ENCODE measurements around the gene PPP1CC. TPM values are rescaled to one million over a fixed set of nuclear protein-coding genes. Genes with fewer than 3 reads are reported as not detected.
"Not testable (repeated sequence)": the region's sequence is repeated elsewhere in the genome, so short reads cannot be mapped to it uniquely, and the experiment has no call there.

Gene PPP1CC
- total RNA-seq, 1 donor from 2014 or later = 113 TPM

GRCh38 chr12:110754101-110754793 lies 11.6 kb upstream of the PPP1CC start:
- no peak for DNase-seq

DNA sequence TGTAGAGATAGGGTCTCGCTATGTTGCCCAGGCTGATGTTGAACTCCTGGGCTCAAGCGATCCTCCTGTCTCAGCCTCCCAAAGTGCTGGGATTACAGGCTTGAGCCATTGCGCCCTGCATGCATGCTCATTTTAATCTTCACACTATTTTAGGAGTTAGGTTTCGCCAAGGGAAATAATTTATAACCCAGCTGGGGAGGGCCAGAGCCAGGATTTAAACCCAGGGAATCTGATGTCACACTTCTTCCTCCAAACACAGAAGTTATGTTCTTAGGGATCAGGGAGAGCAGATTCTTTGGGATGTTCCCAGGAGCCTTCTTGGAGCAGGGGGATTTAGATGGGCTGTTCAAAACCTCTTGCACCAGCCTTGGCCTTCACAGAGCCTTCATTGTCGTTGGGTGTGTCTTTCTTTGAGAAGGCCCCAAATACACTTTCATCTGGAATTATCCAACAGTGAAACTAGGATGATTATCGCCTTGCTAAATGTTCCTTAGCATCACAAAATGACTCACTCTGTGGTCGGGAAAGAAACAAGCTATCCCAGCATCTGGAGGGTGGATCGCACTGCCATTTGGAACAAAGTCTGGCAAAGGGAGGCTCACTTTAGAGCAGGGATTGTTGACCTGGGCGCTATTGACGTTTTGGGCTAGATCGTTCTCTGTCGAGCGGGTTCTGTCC lies 8.2 kb upstream of the PPP1CC start:
- no peak for DNase-seq

DNA sequence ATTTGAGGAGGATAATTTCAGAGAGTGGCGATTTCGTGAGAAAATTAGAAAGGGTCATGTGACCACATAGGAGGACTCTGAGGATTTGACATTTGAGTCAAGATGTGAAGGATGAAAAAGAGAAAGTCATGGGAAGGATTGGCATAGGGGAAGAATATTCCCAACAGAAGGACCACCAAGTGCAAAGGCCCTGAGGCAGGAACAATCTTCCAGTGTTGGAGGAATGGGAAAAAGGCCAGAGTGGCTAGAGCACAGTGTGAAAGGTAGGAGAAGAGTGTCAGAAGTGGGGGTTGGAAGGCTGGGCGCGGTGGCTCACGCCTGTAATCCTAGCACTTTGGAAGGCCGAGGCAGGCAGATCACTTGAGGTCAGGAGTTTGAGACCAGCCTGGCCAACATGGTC lies 3.9 kb upstream of the PPP1CC start:
- no peak for DNase-seq

DNA sequence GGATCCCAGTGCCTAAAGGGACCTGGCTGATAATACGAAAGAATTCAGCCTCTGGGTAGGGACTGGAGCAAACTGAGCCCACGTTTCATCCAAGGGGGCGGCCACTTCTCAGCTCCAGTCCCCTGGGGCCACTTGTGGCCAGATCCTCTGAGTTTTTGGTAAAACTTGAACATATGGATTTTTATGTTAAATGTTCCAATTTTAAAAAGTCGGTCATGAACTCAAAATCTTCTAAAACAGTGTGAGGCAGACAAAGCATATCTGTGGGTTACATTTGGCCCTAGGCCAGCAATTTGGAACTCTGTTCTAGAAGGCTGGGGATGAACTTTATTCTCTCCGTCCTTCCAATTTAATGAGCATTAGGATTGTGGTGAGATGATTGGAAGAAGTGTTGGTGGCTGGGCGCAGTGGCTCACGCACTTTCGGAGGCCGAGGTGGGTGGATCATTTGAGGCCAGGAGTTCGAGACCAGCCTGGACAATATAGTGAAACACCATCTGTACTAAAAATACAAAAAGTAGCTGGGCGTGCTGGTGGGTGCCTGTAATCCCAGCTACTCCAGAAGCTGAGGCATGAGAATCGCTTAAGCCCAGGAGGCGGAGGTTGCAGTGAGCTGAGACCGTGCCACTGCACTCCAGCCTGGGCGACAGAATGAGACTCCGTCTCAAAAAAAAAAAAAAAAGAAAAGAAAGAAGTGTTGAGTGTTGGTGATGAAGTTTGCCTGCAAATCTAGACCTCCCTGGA lies 3.0 kb upstream of the PPP1CC start:
- DNase-seq = no peak

- no peak for DNase-seq
These were observed 2.0 kb upstream of the PPP1CC start for GRCh38 chr12:110744601-110745264.

GRCh38 chr12:110744151-110744571 lies 1.5 kb upstream of the PPP1CC start:
- DNase-seq = peak; percentile 47

DNA sequence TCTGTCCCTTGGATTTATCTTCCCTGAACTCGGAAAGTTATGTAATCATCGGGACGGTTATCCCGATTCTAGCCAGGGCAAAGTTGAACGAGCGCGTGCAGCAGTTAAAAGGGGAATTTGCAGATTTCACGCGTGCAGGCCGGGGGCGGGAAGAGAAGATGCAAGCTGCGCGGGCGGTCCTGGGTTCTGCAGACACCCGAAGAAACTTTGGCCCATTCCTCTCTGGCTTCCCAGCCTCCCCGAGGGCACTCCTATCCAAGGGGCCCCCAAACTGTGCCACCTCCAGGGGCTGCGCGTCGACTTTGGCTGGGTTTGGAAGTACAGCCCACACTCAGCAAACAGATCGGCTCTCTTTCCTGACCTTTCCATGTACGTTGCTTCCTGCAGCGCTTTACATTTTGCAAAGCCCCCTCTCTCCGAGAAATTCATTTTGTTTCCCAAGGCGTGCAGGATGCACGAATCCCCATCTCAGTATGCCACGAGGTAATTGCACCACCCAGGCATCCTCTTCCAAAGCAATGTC lies 941 bp upstream of the PPP1CC start:
- DNase-seq = peak; percentile 48

DNA sequence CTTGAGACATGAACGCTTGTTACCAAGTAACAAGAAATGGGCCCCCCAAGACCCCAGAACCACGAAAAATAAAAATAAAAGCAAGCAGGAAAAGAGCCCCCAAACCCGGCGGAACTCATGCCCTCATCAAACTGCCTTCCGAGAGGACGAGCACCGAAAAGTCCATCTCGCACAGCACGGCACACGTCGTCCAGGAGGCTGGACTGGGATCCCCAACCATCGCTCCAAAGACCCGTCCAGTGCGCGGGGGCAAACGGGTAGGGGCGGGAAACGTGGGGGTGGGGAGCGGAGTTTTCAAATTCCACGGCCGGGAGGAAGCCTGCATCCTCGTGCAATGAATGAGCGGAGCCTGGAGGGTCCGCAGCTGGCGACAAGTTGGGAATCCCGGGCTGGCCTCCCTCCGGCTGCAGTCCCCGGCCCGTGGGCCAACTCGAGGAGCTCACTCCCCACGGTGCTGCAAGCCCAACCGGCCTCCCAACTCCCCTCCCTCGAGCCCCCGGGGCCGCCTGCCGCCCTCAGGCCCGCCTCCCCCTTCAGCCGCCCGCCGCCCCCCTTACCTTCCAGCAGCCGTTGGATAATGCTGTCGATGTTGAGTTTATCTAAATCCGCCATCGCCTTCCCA lies 484 bp downstream of the PPP1CC start:
- peak; percentile 39 for DNase-seq

DNA sequence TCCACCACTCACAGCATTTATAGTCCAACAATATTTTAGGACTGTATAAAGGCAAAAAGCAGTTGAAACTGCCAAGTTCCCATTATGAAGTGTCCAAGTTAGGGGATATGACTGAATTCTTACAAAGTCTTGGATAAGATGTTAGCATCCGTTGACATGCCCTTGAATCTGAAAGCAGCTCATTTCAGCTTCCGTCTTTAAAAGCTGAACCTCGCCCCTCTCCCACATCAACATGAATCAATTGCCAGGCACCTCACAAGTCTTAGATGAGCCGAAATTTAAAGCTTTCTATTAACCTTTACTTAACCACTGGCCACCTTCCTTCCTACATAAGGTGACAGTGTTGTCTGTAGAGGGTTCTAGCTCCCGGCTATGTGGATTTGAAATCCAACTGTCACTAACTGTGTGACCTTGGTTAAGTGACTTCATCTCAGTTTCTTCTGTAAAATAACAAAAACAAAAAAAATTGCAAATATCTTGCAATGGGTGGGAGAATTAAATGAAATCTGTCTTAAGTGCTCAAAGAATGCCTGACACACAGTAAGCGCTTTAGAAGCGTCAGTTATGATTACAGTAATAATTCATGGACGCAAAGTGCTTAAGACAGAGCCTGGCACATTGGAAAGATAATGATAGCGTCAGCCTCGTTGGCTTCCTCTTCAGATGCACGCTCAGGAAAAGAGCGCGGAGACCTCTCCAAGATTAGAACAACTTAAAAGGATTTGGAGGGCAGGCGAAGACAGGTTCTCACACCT lies 1.2 kb downstream of the PPP1CC start:
- DNase-seq = peak; percentile 63

DNA sequence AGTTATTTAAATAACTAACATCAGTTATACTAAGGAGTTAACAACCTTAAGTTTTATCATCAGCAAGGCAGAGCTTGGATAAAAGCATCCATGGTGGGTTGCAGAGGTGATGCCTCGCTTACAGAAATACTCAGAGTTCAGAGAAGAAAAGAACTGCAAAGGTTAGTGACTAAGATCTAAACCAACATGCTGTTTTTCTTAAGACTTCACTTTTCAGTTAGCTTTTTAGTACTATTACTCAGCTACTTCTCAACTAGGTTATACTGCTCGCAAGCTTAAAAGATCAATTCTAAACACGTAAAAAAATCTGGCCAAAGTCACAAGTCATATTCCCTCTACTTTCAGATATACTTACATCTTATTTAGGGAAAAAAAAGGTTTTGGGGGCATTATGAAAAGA lies 2.8 kb downstream of the PPP1CC start:
- no peak for DNase-seq

DNA sequence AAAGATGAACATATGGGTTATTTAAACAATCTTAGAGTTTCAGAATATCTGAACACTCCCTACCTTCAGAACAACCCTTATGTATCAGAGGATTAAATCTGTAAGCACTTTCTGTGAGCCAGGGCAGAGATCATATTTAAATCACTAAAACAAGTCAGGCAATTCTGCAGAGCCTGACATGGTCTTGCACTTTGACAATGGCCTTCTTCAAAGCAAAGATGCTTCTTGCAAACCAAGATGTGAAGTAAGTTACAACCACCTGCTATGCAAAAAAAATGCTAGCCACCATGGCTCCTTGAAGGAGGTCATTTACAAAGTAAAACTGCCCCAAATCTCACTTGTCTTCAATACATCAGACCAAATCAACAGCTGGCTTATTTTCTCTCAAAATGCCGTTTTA lies 3.2 kb downstream of the PPP1CC start:
- no peak for DNase-seq

GRCh38 chr12:110737532-110737931 lies 5.2 kb downstream of the PPP1CC start:
- DNase-seq = no peak

DNA sequence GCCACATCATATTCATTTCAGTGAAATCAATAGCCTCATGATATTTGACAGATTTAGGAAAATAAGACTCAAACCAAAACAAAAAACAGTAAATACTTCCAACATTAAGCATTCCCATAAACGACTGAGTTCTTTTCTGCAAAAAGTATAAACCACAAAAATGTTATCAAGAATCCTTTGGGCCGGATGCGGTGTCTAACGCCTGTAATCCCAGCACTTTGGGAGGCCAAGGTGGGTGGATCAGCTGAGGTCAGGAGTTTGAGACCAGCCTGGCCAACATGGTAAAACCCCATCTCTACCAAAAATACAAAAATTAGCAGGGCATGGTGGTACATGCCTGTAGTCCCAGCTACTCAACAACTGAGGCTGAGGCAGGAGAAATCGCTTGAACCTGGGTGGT lies 5.7 kb downstream of the PPP1CC start:
- not testable (repeated sequence) for DNase-seq

GRCh38 chr12:110733900-110734299 lies 8.8 kb downstream of the PPP1CC start:
- DNase-seq = no peak

DNA sequence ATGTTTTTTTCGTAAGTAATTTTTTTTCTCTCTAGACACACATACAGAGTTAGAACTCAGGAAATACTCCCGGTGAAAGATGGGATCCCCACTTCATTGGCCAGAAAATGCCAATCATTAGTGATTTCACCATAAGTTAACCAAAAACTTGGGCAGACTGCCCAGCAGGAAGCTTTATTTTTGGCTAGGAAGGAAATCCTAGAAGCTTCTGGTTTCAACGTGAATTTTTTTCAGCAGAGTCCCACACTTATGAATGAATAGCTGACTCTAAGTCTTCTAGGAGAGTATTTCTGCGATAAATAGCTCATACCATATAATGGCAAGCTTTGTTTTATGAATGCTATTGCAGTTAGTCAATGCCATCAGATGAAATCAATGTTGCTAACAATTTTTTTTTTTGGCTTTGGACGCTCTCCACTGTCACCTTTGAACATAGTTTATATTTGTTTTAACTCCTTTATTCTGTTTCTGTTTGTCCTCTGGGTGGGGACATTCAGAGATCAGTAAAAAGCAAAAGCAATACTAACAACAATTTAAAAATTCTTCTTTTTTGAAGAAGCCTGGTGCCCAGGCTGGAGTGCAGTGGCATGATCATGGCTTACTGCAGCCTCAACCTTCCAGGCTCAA lies 9.5 kb downstream of the PPP1CC start:
- DNase-seq = peak; percentile 40

DNA sequence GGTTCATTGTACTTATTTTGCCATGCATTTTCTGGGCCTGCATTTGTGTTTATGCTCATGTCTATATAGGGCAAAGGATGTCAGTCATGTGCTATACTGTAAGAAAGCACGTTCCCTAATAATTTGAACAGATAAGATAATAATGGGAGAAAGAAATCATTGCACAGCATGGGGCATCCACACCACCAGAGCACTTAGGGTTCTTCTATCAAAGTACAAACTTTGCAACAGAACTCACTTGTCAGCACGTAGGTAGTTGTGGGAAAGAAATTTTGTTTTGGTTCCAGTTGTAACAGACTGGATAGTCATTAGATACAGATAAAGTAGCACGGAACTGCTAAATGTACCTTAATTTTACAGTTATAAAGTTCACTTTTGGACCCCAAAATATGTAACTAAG lies 10.1 kb downstream of the PPP1CC start:
- no peak for DNase-seq

GRCh38 chr12:110731479-110731878 lies 11.2 kb downstream of the PPP1CC start:
- no peak for DNase-seq

DNA sequence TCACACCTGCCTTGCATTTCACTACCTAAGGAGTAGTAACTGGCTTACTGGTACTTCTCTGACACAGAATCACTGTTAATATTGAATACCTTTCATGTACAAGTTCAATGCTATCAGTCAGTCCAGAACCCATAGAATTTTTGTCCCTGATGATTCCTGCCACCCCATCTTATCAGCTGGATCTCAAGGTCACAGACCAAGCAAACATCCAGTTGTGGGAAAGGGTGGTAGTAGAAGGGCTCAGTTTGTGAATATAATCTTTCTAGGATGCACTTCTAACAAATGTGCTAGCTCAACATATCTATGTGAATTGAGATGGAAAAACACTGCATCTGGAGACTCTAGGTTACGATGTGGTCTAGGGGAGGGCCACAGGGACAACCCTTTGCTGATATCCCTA lies 14.1 kb downstream of the PPP1CC start:
- no peak for DNase-seq

DNA sequence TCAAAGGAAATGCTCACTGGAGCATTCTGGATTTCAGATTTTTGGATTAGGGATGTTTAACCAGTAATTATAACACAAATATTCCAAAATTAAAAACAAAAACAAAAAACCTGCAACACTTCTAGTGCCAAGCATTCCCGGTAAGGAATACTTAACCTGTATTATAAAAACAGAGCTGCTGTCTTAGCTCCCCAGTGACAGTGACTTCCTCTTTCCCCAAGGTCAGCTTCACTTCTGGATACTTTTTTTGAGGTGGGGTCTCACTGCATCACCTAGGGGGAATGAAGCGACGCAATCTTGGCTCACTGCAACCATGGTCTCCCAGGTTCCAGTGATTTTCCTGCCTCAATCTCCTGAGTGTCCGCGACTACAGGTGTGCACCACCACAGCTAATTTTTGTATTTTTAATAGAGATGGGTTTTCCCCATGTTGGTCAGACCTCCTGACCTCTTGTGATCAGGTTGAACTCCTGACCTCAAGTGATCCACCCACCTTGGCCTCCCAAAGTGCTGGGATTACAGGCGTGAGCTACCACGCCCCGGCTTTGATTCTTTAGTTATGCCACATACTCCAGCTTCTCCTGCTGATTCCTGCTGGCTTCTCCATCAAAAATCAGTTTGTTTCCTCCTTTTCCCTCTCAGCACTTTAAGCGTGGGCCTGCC lies 15.9 kb downstream of the PPP1CC start:
- no peak for DNase-seq

GRCh38 chr12:110726028-110726427 lies 16.7 kb downstream of the PPP1CC start:
- DNase-seq = no peak

DNA sequence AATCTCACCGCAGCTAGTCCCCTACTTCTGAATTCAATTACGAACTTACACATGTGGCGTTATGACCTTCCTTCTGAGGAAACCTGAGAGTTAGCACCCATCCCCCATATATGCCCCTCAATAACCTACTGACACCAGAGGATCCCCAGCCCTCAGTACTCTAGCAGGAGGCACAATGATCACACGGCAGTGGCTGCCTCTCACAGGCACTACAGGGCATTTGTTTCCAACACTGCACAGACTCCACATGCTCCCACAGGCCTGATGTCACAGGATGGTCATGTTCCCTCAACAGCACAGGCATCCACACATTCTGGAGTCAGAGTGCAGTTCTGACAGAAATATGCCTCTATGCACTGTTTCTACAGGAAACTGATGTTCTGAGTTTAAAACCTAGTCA lies 17.4 kb downstream of the PPP1CC start:
- no peak for DNase-seq
